NCI-H2227 treated with DMSO at 0.1 percent for 48 hours (cell line): ENCODE results near the gene IGFBP3.

Experiments
- DNase-seq: peaks from one replicate; lab custom pipeline; 2025; lab: John Stamatoyannopoulos, UW

The IGFBP3 gene

DNA sequence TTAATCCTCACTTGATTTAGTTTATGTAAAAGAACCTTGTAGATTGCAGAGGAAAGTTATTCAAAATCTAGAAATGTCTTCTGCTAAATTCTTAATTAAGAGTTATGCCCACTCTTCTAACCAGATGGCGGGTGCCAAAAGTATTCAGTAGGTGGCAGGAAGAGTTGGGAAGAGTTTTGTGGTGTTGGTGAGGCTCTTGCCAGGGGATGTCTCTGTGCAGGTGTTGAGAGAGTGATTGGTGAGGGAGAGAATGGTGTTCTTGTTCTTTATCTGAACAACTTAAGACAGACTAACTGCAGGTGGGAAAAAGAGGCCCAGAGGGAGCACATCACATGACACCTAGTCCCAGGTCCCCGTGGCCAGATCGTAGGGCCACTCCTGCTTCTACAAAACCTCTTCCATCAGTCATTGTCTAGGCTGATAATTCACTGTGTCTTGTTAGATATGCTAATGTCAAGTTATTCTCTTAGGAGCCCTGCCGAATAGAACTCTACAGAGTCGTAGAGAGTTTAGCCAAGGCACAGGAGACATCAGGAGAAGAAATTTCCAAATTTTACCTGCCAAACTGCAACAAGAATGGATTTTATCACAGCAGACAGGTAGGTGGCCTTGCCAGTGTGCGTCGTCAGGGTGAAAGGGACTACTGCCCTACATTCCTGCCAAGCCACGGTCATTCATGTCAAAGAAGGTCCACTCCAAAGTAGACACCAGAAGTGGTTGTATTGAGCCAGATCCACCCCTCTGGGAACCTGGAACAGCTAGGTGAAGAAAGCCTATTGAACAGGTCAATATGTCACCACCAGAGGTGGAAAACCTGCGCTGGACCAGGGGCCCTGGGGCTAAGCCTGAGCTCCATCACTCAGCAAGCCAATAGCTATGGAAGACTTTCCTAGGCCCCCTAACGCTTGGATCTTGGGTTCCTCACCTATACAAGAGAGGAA is 29.3 kb downstream of the IGFBP3 start:
- no peak for DNase-seq

- no peak for DNase-seq
Measured at GRCh38 chr7:45890902-45891461, 30.1 kb downstream of the IGFBP3 start.

DNA sequence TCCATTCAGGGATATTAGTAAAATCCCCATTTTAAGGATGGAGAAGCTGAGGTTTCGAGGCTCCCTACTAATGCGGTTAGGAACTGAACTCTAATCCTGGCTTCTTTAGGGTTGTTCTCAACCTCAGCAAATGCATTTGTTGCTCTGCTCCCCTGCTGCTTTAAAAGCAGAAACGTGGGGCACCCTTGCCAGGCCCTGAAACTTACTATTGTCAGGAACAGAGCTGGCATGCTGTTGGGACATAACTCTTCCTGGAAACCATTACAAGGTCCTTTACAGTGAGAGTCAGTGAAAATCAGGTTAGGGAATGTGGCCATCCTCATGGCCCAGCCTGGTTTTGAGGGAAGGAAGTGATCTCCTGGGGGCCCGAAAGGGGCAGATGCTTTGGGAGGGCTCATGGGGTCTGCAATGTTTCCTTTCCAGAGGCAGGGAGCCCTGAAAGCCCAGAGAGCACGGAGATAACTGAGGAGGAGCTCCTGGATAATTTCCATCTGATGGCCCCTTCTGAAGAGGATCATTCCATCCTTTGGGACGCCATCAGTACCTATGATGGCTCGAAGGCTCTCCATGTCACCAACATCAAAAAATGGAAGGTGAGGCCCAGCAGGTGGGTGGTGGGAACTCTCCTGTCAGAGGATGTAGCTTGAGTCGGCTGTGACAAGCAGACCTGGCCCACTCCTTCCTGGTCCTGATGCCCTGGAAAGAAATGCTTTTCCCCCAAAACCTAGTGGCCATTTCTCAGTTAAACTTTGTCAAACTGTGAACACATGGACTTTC is 30.8 kb downstream of the IGFBP3 start:
- DNase-seq: no peak

GRCh38 chr7:45889367-45890067 is 31.6 kb downstream of the IGFBP3 start:
- DNase-seq: no peak

DNA sequence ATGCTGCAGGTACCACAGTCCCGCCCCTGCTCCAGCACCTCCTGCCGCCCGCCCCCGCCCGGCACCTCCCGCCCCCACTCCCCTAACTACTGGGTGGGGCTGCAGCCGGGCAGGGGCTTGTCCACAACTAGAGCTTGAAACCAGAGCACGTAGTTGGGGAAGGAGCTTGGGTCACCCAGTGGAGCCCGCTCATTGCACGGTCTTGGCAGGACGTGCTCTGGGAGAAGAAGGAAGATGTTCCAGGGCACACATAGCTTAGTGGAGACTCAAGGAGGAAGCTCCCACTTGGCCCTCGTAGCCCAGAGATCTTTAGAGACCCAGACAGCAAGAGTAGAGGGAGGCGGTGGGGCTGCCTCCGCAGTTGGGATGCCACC is 32.1 kb downstream of the IGFBP3 start:
- DNase-seq: no peak

DNA sequence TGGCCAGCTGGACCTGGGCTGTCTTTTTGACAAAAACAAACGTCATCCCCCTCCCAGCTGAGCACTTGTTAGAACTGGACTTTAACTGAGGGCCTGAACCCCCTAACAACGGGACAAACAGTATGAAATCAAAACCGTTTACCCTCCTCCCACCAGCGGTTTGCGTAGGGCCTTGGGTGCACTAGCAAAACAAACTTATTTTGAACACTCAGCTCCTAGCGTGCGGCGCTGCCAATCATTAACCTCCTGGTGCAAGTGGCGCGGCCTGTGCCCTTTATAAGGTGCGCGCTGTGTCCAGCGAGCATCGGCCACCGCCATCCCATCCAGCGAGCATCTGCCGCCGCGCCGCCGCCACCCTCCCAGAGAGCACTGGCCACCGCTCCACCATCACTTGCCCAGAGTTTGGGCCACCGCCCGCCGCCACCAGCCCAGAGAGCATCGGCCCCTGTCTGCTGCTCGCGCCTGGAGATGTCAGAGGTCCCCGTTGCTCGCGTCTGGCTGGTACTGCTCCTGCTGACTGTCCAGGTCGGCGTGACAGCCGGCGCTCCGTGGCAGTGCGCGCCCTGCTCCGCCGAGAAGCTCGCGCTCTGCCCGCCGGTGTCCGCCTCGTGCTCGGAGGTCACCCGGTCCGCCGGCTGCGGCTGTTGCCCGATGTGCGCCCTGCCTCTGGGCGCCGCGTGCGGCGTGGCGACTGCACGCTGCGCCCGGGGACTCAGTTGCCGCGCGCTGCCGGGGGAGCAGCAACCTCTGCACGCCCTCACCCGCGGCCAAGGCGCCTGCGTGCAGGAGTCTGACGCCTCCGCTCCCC is 32.7 kb downstream of the IGFBP3 start, which contains the start of gene IGFBP1:
Gene IGFBP1, plus strand, starts transcription at position 304 of the 808 bp plus-strand sequence. Its CDS starts 165 bp downstream, at position 469.
- DNase-seq: no peak

GRCh38 chr7:45886931-45887667 is 34.0 kb downstream of the IGFBP3 start:
- DNase-seq: no peak

DNA sequence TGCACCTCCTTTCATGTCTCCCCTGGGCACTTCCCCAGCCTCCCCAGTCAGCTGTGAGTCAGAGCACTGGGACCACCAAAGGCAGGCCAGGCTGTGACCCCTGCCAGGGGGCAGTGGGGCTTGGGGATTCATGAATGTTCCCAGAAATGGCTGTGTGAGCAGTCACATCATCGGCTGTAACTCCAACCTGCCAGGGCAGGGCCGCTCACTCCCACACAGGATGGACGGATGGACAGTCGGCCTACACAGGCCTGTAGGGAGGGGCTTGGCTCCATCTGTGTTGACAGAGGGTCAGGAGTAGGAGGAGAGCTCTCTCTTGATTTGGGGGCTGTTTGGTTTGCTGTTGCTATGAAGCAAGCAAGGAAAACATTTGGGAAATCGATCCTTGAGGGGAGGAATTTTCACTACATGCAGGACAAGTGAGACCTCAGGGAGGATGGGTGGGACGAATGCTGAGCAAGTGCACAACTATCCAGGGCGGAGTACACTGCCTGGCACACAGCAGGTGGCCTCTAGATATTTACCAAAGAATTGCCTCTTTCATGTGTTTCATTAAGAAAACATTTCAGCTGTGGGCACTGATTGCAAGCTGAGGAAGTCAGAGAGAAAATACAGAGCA is 35.7 kb downstream of the IGFBP3 start:
- DNase-seq: no peak

GRCh38 chr7:45884136-45884535 is 36.9 kb downstream of the IGFBP3 start:
- DNase-seq: no peak

GRCh38 chr7:45882465-45882810 is 38.6 kb downstream of the IGFBP3 start:
- no peak for DNase-seq

- DNase-seq: no peak
Measured at GRCh38 chr7:45881759-45882464, 39.2 kb downstream of the IGFBP3 start.

DNA sequence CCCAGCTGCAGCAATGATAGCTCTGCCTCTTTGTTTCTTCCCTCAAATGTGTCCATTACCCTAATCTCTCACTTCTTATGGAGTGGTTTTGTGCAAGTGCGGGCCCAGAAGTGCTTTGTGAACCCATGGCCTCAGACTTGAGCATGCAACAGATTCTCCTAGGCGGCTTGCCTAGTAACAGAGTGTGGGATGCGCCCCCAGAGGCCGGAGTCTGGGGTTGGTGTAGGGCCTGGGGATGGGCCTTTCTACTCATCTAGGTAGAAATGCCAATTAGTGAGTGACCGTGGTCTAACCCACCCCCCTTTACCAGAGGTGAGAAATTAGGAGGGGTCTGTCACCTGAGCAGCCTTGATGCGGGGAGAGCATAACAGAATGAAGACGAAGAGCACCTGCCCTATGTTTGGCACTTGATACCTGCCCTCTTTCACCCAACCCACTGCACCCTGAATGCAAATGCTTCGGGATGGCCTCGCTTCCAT is 39.8 kb downstream of the IGFBP3 start:
- no peak for DNase-seq

- no peak for DNase-seq
Measured at GRCh38 chr7:45880433-45880860, 40.6 kb downstream of the IGFBP3 start.

GRCh38 chr7:45878457-45879144 is 42.5 kb downstream of the IGFBP3 start:
- no peak for DNase-seq

- no peak for DNase-seq
Measured at GRCh38 chr7:45876519-45876918, 44.6 kb downstream of the IGFBP3 start.

- DNase-seq: no peak
Measured at GRCh38 chr7:45874408-45875131, 46.5 kb downstream of the IGFBP3 start.

- DNase-seq: no peak
Measured at GRCh38 chr7:45873355-45873754, 47.7 kb downstream of the IGFBP3 start.

DNA sequence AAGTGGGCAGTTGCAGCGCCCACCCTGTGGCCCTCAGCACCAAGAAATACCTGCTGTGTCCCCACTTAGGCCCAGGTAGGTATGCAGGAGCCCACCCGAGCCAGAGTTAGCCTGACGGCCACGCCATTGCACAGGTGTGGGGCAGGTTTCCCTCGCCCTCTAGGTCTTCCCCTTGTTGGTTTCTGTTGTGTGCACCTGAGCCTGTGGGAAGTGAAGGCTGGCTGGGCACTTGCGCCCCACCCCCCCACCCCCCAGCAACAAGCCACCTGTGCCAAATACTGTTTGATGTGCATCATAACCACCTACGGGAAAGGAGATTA is 48.1 kb downstream of the IGFBP3 start, which contains the start of gene CCDC201:
Gene CCDC201, minus strand, starts transcription at position 48 of the 320 bp plus-strand sequence. CDS start 75 bp downstream, outside the sequence.
- no peak for DNase-seq
